Gastrocnemius medialis (tissue), 4 donors: ENCODE results near the gene SCML1. TPM values are rescaled to one million over a fixed set of nuclear protein-coding genes. Genes with fewer than 3 reads are reported as not detected.

ENCODE experiments used
- ATAC-seq, 2 donors: fragments of 150-250 bp; one replicate each; pipeline ENCODE4 v1.9.1; 2016
- DNase-seq, 2 donors: peaks; one replicate each; pipeline ENCODE4 v3.0.0-alpha.2; 2019
- H3K27ac ChIP-seq, 4 donors: fragments of 200-600 bp; sonication (generic); 1 replicate in 1 of 4; 2 replicates in 3 of 4; pipeline ENCODE4 v1.5.1; 2016 to 2018; ENCODE audit warnings: mild to moderate bottlenecking in 2 of 4, moderate library complexity in 1 of 4
- H3K27me3 ChIP-seq, 3 donors: fragments of 200-600 bp; sonication (generic) in 2 of 3; 1 replicate in 1 of 3; 2 replicates in 2 of 3; pipeline versions ENCODE4 v1.5.1 to v1.6.0; 2016 to 2019; ENCODE audit warnings: mild to moderate bottlenecking in 1 of 3, moderate library complexity in 1 of 3
- H3K36me3 ChIP-seq, 2 donors: fragments of 200-600 bp; sonication (generic) in 1 of 2; one replicate each; pipeline ENCODE4 v1.5.1; 2017 to 2018
- H3K4me1 ChIP-seq, 2 donors: fragments of 200-600 bp; sonication (generic) in 1 of 2; one replicate each; pipeline ENCODE4 v1.5.1; 2016 to 2017; ENCODE audit warnings: mild to moderate bottlenecking in 2 of 2
- H3K4me3 ChIP-seq, 4 donors: fragments of 200-600 bp; sonication (generic) in 3 of 4; 1 replicate in 1 of 4; 2 replicates in 3 of 4; pipeline ENCODE4 v1.5.1; 2016 to 2019; ENCODE audit warnings: mild to moderate bottlenecking in 2 of 4
- H3K9me3 ChIP-seq, 3 donors: fragments of 200-600 bp; sonication (generic) in 2 of 3; 1 replicate in 1 of 3; 2 replicates in 2 of 3; pipeline ENCODE4 v1.5.1; 2016 to 2019
- POLR2A ChIP-seq, 2 donors: fragments of 450-650 bp; IDR thresholded peaks; one replicate each; pipeline ENCODE4 v1.6.1; 2017; ENCODE audit warnings: antibody characterized with exemption in 2 of 2, mild to moderate bottlenecking in 2 of 2, moderate library complexity in 2 of 2
- in situ Hi-C, 4 donors: fragments of 200-750 bp; cut with MboI; loops; one replicate each; pipeline versions ENCODE4 v1.15.0 to v1.8.0; 2017; ENCODE audit warnings: low sequenced_read_pairs in 4 of 4
- intact Hi-C: fragments of 100-400 bp; cut with DNase I; formaldehyde crosslinking; loops from one replicate; pipeline ENCODE4 v1.15.1; 2023; ENCODE audit warnings: low total_unique reads
- total RNA-seq, 4 donors: library from RNA; depleted of rRNA; stranded (reverse); fragments of >200 nt; gene quantifications; one replicate each; pipeline versions ENCODE4 v1.1.0 to v1.2.3, GENCODE V29; 2016
- TF ChIP-seq, protein P1 (sequence below), 5 experiments: fragments of 450-650 bp in 3 of 5; fragments of 200-600 bp in 2 of 5; sonication (generic) in 2 of 5; IDR thresholded peaks in 4 of 5; conservative IDR thresholded peaks in 1 of 5; 1 replicate in 4 of 5; 2 replicates in 1 of 5; pipeline ENCODE4 v1.5.1; 2016 to 2019; ENCODE audit warnings: antibody characterized with exemption in 5 of 5, mild to moderate bottlenecking in 3 of 5, moderate library complexity in 3 of 5

SCML1 gene
- total RNA-seq, 4 donors from 2014 or later = 5.6 to 29.0 (median 5.8) TPM

GRCh38 chrX:17707731-17708130 is 29.6 kb upstream of the SCML1 start:
- Histone ChIP-seq H3K27ac (no peak overlapping the region), H3K27me3 (no peaks in the 10 kb centered on the region), H3K4me3 (no peak overlapping the region), H3K9me3 (no peaks in the 10 kb centered on the region), H3K4me1 (no peaks in the 10 kb centered on the region), H3K36me3 (no peaks in the 10 kb centered on the region)
- in situ Hi-C loops (no loop called here), intact Hi-C loops (no loop called here)
- TF ChIP-seq, protein P1, sequence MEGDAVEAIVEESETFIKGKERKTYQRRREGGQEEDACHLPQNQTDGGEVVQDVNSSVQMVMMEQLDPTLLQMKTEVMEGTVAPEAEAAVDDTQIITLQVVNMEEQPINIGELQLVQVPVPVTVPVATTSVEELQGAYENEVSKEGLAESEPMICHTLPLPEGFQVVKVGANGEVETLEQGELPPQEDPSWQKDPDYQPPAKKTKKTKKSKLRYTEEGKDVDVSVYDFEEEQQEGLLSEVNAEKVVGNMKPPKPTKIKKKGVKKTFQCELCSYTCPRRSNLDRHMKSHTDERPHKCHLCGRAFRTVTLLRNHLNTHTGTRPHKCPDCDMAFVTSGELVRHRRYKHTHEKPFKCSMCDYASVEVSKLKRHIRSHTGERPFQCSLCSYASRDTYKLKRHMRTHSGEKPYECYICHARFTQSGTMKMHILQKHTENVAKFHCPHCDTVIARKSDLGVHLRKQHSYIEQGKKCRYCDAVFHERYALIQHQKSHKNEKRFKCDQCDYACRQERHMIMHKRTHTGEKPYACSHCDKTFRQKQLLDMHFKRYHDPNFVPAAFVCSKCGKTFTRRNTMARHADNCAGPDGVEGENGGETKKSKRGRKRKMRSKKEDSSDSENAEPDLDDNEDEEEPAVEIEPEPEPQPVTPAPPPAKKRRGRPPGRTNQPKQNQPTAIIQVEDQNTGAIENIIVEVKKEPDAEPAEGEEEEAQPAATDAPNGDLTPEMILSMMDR (IDR thresholded peaks at IDR 0.05 in 4 of 5, conservative IDR thresholded peaks at IDR 0.05 in 1 of 5) = no peak
- no peak for TF ChIP-seq POLR2A (IDR thresholded peaks at IDR 0.05)
- DNase-seq (no peak), ATAC-seq (no peak)

DNA sequence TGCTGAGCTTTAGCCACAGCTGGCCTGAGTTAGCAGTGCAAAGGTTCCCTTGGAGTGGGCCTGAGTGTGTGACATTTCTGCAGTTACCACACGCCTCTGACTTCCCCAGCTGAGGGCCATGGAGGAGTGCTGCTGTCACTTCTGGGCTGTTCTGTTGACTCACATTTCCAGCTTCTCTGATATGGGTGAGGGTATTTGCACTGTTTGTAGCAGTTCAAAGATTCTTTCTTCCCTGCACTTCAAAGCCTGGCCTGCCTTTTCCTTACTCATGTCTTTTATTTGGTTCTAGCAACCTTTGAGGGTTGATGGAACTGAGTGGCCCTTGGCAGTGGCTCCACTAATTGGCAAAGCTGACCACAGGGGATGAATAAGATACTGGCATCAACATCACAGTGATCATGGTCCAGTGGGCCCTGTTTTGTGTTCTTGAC is 26.4 kb upstream of the SCML1 start:
- intact Hi-C loops (no loop called here), in situ Hi-C loops (no loop called here)
- H3K36me3 ChIP-seq = no peaks in the 10 kb centered on the region
- no peaks in the 10 kb centered on the region for H3K9me3 ChIP-seq
- H3K4me1 ChIP-seq = no peaks in the 10 kb centered on the region
- no peak overlapping the region for H3K4me3 ChIP-seq
- DNase-seq (no peak), ATAC-seq (no peak)
- no peak overlapping the region for H3K27ac ChIP-seq
- no peak for TF ChIP-seq POLR2A (IDR thresholded peaks at IDR 0.05)
- TF ChIP-seq, protein P1 (IDR thresholded peaks at IDR 0.05 in 4 of 5, conservative IDR thresholded peaks at IDR 0.05 in 1 of 5) = no peak
- H3K27me3 ChIP-seq = no peaks in the 10 kb centered on the region

DNA sequence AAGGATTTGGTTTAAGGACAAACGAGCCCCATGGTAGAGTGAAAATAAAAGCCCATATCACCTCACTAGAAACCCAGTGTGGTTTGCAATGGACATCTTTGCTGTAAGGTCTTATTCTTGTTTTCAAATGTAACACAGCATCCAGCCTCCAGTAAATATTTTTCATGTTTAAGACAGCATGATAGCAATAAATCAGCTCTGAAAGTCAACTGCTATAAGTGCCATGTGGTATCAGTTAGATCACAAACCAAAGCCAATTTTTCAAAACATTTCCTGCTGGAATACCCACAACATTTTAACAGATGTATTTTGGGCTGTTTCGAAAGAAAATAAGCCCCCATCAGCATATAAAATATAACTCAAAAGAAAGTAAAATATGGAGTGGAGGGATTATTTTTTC is 24.0 kb upstream of the SCML1 start:
- Histone ChIP-seq H3K36me3 (no peaks in the 10 kb centered on the region), H3K9me3 (no peaks in the 10 kb centered on the region), H3K27ac (no peak overlapping the region), H3K4me3 (no peak overlapping the region), H3K27me3 (no peaks in the 10 kb centered on the region), H3K4me1 (no peaks in the 10 kb centered on the region)
- in situ Hi-C loops = no loop called here
- ATAC-seq = no peak
- intact Hi-C loops = no loop called here
- no peak for DNase-seq
- TF ChIP-seq POLR2A (IDR thresholded peaks at IDR 0.05) = no peak

DNA sequence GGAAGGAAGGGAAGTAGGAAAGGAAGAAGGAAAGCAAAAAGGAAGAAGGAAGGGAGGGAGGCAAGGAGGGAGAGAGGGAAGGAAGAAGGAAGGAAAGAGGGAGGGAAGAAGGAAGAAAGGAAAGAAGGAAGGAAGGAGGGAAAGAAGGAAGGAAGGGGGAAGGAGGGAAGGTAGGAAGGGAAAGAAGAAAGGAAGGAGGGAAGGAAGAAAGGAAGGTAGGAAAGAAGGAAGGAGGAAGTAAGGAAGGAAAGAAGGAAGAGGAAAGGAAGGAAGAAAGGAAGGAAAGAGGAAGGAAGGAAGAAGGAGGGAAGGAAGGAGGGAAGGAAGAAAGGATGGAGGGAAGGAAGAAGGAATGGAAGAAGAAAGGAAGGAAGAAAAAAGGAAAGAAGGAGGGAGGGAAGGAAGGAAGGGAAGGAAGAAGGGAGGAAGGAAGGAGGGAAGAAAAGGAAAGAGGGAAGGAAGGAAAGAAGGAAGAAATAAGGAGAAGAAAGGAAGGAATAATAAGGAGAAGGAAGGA is 18.6 kb upstream of the SCML1 start:
- Histone ChIP-seq H3K27ac (no peak overlapping the region), H3K9me3 (no peaks in the 10 kb centered on the region), H3K36me3 (no peaks in the 10 kb centered on the region), H3K27me3 (no peaks in the 10 kb centered on the region), H3K4me3 (no peak overlapping the region), H3K4me1 (no peaks in the 10 kb centered on the region)
- intact Hi-C loops (no loop called here), in situ Hi-C loops (no loop called here)
- no peak for DNase-seq
- no peak for ATAC-seq
- TF ChIP-seq POLR2A (IDR thresholded peaks at IDR 0.05) = no peak
- TF ChIP-seq, protein P1 (IDR thresholded peaks at IDR 0.05 in 4 of 5, conservative IDR thresholded peaks at IDR 0.05 in 1 of 5) = no peak

DNA sequence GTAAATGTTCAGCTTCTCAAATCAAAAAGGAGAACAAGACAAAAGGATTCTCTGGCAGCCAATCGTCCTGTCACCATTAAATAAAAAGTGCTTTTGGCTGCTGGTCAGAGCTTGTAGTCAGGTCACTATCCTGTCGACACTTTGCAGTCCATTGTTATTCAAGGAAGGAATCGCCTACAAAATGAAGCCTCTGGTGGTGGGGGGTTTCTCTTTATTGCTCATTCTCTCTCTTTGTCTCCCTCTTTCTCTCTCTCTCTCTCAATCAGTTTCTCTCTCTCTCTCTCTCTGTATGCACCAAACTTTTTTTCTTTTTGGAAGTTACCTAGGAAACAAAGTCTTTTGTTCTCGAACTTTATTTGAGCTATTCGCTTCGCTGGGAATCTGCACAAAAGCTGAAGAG is 17.6 kb upstream of the SCML1 start:
- no peak overlapping the region for H3K27ac ChIP-seq
- DNase-seq = no peak
- no peaks in the 10 kb centered on the region for H3K4me1 ChIP-seq
- no peaks in the 10 kb centered on the region for H3K36me3 ChIP-seq
- no peaks in the 10 kb centered on the region for H3K27me3 ChIP-seq
- H3K9me3 ChIP-seq = no peaks in the 10 kb centered on the region
- TF ChIP-seq POLR2A (IDR thresholded peaks at IDR 0.05) = no peak
- no peak for ATAC-seq
- H3K4me3 ChIP-seq = no peak overlapping the region
- in situ Hi-C loops (no loop called here), intact Hi-C loops (no loop called here)

- no peak for TF ChIP-seq POLR2A (IDR thresholded peaks at IDR 0.05)
- TF ChIP-seq, protein P1 (IDR thresholded peaks at IDR 0.05 in 4 of 5, conservative IDR thresholded peaks at IDR 0.05 in 1 of 5) = no peak
- ATAC-seq (no peak), DNase-seq (no peak)
- Histone ChIP-seq H3K9me3 (no peaks in the 10 kb centered on the region), H3K27ac (no peak overlapping the region), H3K27me3 (no peaks in the 10 kb centered on the region), H3K36me3 (no peaks in the 10 kb centered on the region), H3K4me1 (no peaks in the 10 kb centered on the region), H3K4me3 (no peak overlapping the region)
- in situ Hi-C loops = no loop called here
- intact Hi-C loops = no loop called here
Measured at GRCh38 chrX:17721715-17722114, 15.6 kb upstream of the SCML1 start.
